H54 (cell line): ENCODE results near the gene PMAIP1.
"Not testable (repeated sequence)": the region's sequence is repeated elsewhere in the genome, so short reads cannot be mapped to it uniquely, and the experiment has no call there.

Source experiments
- DNase-seq: peaks from one replicate; pipeline ENCODE4 v3.0.0; 2011; ENCODE audit warnings: low spot score, mixed read lengths; ENCODE audit not compliant: insufficient read length
- FAIRE-seq: peaks from 3 replicates; lab custom pipeline; 2011; peaks lifted over from hg19 to GRCh38; lab: Jason Lieb, UNC
- POLR2A ChIP-seq: IDR thresholded peaks from 2 replicates; pipeline ENCODE4 v1.6.1; 2011; ENCODE audit warnings: low read depth, mild to moderate bottlenecking, low read length

PMAIP1 gene

DNA sequence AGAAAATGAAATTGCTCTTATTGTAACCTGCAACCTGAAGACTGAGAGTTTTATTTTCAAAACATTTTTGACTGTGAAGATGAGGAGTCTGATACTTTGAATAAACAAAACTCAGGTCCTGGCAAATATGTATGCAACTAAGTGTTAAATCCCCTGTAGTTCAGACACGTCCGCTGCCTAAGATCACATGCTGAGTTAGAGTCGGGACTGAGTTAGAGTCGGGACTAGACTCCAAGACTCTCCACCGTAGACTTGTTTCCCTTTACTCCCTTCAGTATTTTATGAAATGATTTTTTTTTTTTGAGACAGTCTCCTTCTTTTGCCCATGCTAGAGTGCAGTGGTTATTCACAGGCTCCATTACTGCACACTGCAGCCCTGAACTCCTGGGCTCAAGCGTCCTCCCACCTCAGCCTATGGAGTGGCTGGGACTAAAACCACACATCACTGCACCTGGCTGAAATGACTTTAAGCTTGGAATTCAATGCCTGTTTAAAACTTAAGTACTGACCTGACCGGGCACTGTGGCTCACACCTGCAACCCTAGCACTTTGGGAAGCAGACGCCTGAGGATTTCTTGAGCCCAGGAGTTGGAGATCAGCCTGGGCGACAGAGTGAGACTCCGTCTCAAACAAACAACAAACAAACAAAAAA lies 28.0 kb upstream of the PMAIP1 start:
- no peak for TF ChIP-seq POLR2A
- DNase-seq: no peak
- FAIRE-seq: no peak

DNA sequence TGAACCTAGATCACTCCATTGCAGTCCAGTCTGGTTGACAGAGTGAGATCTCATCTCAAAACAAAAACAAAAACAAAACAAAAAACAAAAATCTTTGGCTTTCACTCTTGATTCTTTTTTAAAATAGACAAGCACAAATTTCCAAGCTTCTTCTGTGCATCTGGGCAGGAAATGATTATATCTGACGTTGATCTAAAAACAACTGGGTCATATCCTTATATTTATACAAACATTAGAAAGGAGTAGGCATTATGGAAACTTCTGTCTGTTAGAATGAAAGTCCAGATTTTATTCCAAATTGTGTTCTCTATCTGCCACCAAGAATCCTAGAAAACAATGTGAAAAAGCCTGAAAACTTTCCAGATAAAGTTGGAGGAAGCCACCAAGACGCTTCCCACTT lies 26.2 kb upstream of the PMAIP1 start:
- DNase-seq (no peak), FAIRE-seq (no peak)
- TF ChIP-seq POLR2A: no peak

DNA sequence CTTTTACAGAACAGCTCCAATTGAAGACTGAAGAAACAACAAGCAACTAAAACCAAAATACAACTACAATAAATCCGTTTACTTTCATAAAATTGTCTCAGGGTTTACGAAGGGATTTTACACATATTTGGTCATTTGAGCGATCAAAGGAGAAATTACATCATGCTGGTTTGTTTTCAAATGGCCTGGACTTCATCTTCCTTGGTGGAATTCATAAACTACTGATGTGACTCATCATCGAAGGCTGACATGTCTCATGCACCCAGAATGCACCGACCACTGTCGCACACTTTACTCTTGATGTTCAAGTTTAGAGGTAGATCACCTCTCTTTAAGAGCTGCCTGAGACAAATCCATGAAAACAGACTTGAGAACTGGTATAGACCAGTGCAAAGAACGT lies 25.6 kb upstream of the PMAIP1 start:
- FAIRE-seq (peak; percentile 84), DNase-seq (peak; percentile 42)
- TF ChIP-seq POLR2A: no peak

DNA sequence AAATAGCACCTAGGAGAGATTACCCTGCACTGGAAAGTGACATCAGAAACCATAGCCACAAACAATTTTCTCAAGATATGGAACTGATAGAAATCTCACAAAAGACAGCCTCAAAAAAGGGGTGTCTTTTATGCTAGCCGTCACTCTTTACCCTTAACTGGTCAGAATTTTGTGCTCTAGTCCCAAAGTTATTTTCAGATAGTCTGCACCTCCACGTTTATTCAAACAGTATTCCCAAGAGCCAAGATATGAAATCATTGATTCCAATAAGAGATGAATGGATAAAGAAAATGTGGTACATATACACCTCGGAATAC lies 23.5 kb upstream of the PMAIP1 start:
- no peak for TF ChIP-seq POLR2A
- no peak for DNase-seq
- no peak for FAIRE-seq

DNA sequence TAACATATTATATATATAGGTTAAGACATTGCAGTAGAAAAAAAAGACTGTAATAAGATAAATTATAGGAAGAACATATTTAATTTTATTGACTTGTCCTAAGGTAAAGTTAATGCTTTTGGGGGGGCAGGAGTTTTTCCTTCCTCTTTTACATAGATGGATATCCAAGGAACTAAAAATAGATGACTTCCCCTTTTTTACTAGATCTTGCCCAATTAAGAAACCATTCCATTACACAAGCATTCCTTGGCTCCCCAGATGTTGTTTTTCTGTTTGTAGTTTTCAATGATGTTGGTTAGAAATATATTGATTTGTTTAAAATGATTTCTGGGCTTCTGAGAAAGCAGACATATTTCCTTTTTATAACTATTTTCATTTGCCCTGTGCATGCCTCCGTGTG lies 22.4 kb upstream of the PMAIP1 start:
- no peak for DNase-seq
- no peak for FAIRE-seq
- no peak for TF ChIP-seq POLR2A

DNA sequence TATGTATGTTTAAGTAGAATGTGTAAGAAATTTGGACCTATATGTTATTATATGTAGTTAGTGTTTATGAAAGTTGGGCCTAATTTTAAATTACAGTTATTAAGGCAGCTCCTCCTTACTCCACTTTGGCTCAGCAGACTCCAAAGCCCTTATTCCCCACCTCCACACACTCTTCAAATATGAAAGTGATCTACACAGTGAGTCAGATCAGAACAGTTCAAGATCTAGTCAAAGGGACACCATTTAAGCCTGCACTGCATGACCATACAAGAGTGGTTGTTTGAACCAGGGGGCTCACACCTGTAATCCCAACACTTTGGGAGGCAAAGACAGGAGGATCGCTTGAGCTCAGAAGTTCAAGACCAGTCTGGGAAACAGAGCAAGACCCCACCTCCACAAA lies 21.2 kb upstream of the PMAIP1 start:
- TF ChIP-seq POLR2A: no peak
- DNase-seq (no peak), FAIRE-seq (no peak)

DNA sequence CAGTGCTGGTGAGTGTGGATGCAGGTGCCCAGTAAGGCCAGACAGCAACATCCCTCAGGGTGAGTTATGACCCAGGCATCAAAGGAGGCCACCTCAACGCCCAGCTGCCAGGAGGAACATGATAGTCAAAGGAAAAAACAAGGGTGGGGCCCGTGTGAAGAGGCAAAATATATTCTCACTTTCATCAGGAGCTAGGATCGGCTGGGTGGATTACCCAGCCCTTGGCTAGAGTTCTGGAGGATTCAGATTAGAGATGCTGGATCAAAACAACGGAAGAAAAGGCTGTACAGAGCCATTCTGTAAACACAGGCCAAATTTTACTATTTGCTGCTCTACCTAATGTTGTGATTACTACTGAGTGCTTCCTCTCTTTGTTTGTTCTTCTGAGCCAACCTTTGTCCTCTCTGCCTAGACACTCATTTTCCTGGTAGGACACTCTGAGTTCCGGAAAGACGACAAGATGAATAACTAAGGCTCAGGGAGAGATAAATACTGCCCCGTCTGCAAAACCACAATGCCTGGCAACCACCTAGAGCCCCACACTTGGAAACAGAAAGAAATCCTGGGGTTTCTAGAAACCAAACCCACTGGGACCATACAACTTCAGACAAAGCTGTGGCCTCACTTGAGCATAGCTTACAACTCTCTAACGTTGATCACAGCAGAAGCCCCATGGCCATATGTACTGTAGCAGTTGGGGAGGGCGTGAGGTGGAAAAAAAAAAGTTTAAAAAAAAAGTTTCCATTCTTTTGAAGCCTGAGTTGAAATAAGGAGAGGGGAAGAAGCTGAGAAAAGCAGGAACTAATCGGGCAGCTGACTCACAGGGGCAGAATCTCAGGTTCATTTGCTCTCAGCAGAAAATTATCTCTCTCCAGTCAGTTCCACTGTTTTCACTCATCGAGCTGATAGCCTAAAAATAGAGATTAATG lies 17.8 kb upstream of the PMAIP1 start:
- no peak for DNase-seq
- no peak for FAIRE-seq
- no peak for TF ChIP-seq POLR2A

DNA sequence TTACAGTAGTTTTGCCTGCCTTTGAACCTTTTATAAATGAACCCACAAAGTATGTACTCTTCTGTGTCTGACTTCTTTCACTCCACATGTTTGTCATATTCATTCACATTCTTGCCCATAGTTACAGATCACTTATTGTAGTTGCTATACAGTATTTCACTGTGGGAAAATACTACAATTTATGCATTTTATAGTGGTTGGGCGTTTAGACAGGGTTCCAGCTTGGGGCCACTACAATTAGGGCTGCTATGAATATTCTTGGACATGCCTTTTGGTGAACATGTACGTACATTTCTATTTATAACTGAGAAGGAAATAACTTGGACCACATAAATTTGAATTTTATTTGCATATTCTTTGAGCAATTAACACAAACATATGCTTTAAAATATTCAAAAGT lies 15.4 kb upstream of the PMAIP1 start:
- TF ChIP-seq POLR2A: no peak
- DNase-seq (no peak), FAIRE-seq (no peak)

DNA sequence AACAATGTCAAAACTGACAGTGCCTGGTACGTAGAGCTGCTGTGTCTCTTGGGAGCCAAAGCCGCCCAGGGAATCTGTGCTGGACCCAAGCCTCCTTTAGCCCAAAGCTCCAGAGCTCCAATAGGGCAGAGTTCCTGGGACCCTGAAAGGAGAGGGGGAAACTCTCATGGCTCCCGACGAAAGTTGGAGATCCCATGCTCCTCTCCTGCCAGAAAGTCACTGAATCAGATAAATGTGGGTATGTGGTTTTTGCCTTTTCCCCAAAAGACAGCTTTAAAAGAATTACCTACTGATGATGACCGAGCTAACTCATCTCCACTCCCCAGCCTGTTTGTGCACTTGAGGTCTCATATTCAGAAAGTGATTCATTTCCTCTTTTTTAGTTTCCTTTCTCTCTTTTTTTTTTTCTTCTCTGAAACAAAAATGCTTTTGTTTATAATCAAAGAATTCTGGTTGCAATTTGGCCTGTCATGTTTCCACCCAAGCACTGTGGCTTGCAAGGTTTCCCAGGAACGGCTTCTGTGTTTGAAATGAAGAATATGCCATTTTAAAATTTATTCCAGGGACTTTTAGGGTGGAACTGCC lies 14.1 kb upstream of the PMAIP1 start:
- no peak for TF ChIP-seq POLR2A
- DNase-seq (no peak), FAIRE-seq (no peak)

DNA sequence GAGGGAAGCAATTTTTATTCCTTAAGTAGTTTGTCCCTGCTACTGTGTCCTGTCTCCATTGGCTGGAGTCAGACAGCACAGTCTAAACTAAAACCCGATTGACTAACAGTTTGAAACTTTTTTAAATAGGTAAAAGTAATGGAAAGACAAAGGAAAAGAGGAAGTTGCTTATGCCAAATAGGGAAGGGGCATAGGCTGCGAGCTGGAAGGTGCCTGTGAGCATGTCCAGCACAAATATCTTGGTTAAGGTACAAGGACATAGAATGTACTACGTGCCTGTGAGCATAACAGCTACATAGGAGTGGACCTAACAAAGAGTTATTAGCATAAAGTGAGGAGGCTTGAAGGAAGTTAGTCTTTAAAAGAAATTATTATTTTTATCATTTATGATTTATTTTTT lies 13.4 kb upstream of the PMAIP1 start:
- not testable (repeated sequence) for FAIRE-seq, DNase-seq

DNA sequence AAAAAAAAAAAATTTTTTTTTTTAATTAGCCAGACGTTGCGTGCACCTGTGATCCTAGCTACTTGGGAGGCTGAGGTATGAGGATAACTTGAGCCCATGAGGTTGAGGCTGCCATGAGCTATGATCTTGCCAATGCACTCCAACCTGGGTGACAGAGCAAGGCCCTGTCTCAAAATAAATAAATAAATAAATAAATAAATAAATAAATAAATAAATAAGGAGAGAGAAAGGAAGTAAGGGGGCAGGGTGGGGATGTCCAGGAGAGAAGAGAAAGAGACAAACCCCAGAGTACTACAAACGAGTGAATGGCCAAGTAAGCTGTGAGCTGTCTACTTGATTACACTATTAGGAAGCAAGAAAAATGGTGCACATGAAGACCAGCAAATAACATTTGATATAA lies 7.7 kb upstream of the PMAIP1 start:
- DNase-seq: no peak
- no peak for TF ChIP-seq POLR2A
- no peak for FAIRE-seq

DNA sequence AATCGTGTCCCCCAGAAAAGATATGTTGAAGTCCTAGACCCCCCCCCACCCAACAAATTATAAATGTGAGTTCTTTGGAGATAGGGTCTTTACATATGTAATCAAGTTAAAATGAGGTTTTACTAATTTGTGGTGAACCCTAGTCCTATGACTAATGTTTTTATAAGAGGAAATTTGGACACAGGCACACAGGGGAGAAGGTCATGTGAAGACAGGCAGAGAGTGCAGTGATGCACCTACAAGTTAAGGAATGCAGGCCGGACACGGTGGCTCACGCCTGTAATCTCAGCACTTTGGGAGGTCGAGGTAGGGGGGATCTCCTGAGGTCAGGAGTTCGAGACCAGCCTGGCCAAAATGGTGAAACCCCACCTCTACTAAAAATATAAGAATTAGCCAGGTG lies 5.8 kb upstream of the PMAIP1 start:
- FAIRE-seq: no peak
- DNase-seq: no peak
- no peak for TF ChIP-seq POLR2A

DNA sequence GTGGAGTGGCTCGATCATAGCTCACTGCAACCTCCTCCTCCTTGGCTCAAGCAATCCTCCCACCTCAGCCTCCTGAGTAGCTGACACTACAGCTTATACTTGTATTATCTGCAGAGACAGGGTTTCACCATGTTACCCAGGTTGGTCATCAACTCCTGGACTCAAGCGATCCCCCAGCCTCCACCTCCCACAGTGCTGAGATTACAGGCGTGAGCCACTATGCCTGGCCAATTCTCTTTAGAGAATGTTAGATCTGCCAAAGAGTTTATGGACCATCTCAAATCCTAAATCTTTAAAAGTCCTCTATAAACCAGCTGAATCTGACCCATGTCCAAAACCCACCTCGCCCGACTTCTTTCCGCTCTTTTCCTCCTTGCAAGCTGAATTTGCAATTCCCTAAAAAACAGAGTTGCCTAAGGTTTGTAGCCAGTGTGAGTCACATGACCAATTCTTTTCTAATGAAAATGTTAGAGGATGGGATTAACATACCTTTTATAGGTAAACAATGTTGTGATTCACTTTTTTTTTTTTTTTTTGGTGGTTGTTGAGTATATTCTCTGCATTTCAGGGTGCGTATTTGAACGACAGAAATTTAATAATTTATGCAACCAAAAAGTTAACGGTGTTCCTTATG lies 2.4 kb upstream of the PMAIP1 start:
- no peak for TF ChIP-seq POLR2A
- no peak for DNase-seq
- FAIRE-seq: no peak

DNA sequence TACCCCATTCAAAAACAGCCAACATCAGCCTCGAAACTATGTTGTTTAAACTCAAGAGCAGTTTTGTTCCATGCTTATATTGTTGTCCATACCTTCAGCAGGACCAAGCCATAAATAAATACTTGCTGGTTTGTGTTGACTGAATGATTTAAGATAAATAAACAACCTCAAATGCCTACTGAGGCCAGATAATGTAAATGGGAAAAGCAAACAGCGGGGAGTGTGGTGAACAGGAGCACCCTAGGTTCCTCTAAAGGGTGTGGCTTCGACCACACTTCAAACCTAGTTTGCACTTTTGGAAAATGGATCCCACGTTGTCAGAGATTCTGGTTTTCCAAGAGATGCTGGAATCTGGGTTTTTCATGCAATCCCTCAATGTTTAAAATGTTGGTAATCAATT lies 1.7 kb upstream of the PMAIP1 start:
- no peak for FAIRE-seq
- DNase-seq: no peak
- TF ChIP-seq POLR2A: no peak

DNA sequence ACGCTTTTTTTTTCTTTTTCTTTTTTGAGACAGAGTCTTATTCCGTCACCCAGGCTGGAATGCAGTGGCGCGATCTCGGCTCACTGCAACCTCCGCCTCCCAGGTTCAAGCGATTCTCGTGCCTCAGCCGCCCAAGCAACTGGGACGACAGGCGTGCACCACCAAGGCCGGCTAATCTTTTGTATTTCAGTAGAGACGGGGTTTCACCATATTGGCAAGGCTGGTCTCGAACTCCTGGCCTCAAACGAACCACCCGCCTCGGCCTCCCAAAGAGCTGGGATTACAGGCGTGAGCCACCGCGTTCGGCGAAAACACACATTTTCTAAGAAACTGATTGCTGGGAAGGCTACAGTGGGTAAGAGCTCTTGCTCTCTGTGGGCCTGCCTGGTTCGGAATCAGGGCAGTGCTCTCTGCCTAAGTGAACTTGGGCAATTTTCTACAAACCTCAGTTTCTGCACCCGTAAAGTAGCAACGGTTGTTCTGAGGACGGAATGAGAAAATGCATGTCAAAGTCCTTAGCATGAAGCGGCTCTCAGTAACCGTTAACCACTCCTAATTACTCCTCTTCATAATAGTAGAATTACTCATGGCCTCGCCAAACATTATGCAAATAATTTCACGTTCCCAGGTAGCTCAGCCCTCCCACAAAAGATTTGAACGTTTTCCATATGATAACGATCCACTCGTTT lies 1.0 kb upstream of the PMAIP1 start:
- FAIRE-seq (no peak), DNase-seq (no peak)
- no peak for TF ChIP-seq POLR2A
